Left renal pelvis (tissue), 4 donors: ENCODE results near the gene EXOC4. TPM values are rescaled to one million over a fixed set of nuclear protein-coding genes. Genes with fewer than 3 reads are reported as not detected.
"Not testable (repeated sequence)": the region's sequence is repeated elsewhere in the genome, so short reads cannot be mapped to it uniquely, and the experiment has no call there.

Experiments used
- DNase-seq, 4 donors: peaks; one replicate each; pipeline ENCODE4 v3.0.0-alpha.2; 2013; ENCODE audit warnings: low read depth in 4 of 4, low spot score in 3 of 4
- polyA plus RNA-seq, 4 donors: library from polyadenylated mRNA; unstranded; fragments of 120-200 nt; gene quantifications; one replicate each; pipeline ENCODE4 v1.2.1, GENCODE V29; 2013; ENCODE audit not compliant: insufficient read length in 4 of 4

EXOC4 gene
- polyA plus RNA-seq, 4 donors, result 59.2 to 81.3 (median 72.0) TPM

DNA sequence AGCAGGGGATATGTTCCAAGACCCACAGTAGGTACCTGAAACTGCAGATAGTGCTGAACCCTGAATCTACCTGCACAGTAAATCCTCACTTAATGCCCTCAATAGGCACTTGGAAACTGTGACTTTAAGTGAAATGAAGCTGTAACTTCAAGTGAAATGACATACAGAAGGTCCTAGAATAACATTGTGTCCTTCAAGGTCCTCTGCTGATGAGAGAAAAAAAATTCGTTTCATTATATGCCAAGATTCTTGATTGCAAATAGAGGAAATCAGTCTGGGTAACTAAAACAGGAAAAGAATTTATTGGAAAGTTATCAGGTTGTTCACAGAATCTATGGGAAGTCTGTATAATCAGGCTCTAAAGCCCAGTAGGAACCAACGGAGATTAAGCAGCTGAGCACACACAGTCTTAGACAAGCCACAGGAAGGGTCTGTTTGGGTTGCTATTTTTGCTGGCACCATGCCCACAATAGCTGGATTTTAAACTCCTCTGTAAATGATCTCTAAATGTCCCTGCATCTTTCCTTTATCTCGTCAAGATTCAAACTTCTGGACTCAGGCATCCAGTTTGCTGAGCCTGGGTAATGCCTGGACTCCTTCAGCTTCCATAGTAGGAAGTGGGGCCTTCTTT, 57.5 kb downstream of the EXOC4 start:
- peak in 2 of 4 donors; percentile 12 to 45 for DNase-seq

DNA sequence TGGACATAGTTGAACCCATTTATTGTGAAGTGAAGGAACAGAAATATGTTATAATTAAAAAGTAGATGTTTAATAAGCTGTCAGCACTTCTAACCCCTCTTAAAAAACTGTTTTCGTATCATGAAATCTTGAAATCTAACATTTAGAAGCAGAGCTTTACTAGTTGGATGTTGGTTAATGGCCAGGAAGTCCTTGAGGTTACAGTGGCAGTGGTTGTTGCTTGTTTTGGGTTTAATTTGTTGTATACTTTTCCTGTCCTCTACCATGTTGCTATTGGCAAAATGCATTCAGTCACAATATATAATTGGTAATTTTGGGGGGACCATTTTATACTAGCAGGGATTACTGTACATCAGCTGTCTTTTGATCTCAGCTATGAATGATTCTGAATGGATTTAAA, 60.7 kb downstream of the EXOC4 start:
- no peak for DNase-seq

DNA sequence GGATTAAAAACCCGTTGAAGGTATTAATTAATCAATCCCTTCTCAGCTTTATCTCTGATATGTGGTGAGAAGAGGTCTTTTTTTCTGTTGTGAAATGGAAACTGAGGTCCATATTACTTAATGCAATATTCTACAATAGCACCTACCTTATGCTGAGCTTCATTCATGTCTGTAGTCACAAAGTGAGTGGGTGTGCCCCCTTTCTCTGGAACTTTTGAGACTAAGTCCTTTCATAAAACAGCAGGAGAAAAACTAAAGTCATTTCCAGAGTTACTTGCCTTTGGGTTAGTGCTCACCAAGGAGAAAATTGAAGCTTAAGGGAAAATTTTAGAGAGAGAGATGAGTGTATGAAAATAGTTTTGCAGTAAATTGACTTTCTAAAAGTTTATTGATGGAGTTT, 61.2 kb downstream of the EXOC4 start:
- no peak for DNase-seq

DNA sequence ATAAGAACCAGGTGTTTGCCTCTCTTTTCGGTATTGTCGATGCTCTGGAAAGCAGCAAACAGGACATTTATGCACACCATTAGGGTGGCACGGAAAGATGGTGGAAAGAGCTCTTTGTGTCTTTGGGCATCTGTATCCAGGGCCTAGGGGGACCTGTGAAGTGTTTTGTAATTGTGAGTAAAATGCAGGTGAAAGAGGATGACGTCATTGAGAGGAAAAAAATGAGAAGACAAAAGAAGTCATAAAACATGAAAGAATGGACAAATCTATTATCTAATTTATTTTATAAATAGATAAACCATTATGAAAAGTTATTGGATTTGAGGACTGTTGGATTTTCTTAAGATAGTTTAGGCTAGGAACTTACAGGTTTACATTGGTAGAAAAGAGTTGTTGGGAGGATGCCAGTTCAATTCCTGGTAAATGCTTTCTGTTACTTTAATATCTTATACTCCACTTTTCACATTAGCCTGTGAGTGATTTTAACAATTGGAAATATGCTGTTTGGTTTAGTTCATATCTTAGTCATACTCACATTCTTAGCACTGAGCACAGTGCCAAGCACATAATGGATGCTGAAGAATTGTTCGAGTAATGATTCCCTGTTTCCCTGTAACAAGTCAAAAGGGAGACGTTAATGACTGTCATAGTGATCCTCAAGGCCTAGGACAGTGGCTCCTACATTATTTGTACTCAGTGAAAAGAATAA, 62.6 kb downstream of the EXOC4 start:
- no peak for DNase-seq

DNA sequence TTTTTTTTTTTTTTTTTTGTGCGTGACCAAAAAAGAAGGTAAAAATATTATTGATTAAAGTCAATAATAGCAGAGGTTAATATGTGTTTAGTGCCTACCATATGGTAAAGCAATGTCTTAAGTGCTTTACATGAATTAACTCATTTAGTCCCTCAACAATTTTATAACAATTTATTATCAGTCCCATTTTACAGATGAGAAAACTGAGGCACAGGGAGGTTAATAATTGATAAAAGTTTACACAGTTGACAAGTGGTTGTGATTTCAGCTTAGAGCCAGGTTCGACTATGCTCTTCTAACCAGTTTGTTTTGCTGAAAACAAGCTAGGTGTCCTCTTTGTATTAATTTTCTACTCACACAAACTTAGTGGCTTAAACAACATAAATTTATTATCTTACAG, 67.0 kb downstream of the EXOC4 start:
- DNase-seq, result no peak

DNA sequence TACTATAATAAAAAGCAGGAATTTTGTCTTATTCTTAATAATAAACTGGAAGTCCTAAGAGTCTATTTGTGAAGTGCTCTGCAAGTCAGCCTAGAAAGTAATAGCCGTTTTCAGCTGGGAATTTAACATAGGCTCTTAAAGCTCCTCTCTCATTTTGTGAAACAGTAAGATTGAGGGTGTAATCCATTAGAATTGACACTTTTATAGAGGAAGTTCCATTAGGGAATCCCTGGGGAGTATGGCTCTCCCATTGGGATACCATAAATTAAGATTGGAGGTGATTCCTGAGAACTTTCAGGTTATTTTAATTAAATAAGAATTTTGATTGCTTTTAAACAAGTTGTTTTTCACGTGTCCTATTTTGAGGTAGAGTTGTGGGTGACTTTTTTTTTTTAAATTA, 68.0 kb downstream of the EXOC4 start:
- no peak for DNase-seq

DNA sequence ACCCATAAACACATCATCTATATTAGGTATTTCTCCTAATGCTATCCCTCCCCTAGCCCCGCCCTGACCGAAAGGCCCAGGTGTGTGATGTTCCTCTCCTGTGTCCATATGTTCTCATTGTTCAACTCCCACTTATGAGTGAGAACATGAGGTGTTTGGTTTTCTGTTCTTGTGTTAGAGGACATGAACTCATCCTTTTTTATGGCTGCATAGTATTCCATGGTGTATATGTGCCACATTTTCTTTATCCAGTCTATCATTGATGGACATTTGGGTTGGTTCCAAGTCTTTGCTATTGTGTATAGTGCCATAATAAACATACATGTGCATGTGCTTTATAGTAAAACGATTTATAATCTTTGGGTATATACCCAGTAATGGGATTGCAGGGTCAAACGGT, 68.5 kb downstream of the EXOC4 start:
- DNase-seq, result not testable (repeated sequence)

DNA sequence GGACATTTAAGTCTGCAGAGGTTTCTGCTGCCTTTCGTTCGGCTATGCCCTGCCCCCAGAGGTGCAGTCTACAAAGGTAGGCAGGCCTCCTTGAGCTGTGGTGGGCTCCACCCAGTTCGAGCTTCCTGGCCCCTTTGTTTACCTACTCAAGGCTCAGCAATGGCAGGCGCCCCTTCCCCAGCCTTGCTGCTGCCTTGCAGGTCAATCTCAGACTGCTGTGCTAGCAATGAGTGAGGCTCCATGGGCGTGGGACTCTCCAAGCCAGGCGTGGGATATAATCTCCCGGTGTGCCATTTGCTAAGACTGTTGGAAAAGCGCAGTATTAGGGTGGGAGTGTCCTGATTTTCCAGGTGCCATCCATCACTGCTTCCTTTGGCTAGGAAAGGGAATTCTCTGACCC, 73.9 kb downstream of the EXOC4 start:
- not testable (repeated sequence) for DNase-seq

DNA sequence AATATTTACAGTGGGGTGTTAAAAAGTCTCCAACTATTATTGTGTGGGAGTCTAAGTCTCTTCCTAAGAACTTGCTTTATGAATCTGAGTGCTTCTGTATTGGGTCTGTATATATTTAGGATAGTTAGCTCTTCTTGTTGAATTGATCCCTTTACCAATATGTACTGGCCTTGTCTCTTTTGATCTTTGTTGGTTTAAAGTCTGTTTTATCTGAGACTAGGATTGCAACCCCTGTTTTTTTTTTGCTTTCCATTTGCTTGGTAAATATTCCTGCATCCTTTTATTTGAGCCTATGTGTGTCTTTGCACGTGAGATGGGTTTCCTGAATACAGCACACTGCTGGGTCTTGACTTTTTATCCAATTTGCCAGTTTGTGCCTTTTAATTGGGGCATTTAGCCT, 75.1 kb downstream of the EXOC4 start:
- DNase-seq, result not testable (repeated sequence)

DNA sequence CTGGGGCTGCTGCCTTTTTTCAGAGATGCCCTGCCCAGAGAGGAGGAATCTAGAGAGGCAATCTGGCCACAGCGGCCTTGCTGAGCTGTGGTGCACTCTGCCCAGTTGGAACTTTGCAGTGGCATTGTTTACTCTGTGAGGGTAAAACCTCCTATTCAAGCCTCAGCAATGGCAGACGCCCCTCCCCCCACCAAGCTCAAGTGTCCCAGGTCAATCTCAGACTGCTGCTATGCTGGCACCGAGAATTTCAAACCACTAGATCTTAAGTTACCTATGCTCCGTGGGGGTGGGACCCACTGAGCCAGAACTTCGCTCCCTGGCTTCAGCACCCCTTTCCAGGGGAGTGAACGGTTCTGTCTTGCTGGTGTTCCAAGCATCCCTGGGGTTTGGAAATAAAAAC, 77.2 kb downstream of the EXOC4 start:
- DNase-seq, result peak in 2 of 4 donors; percentile 12 to 18

DNA sequence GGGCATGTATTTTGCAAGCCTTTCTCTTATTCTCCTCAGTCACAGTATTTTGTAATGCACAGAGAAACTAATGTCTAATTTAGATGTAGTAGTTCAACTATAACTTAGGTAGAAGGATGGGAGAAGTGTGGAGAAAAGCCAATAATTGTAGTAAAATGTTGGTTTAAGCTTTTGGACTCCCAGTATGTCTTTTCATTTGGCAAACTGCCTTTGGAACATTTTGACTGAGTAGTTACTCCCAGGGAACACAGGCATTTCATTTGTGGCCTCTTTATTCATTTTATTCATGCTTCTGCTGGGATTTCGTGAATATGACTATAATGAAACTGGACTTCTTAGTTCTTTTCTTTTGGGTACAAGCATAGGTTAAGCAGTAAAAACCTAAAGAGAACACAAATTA, 79.0 kb downstream of the EXOC4 start:
- no peak for DNase-seq

DNA sequence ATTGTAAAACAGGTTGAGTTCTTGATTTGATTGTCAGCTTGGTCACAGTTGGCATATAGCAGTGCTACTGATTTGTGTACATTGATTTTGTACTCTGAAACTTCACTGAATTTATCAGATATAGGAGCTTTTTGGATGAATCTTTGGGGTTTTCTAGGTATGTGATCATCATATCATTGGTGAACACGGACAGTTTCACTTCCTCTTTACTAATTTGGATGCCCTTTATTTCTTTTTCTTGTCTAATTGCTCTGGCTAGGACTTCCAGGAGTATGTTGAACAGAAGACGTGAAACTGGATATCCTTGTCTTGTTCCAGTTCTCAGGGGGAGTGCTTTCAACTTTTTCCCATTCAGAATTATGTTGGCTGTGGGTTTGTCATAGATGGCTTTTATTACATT, 86.9 kb downstream of the EXOC4 start:
- no peak for DNase-seq

DNA sequence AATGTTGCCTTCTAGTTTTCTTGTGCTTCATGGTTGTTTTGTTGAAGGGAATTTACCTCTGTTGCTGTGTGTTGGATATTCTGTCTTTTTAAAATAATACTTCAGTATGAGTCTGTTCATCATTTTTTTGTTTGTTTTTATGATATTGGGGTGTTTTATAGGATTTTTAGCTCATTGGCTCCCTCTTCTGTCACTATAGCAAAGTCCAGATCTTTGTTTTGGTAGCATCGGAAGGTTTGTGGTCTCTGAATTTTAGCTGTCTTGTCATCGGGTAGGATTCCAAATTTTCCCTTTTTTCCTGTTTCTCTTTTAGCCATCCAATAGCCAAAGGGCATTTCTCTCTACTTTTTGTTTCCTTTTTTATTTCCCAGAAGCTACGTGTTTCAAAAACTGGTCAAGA, 91.4 kb downstream of the EXOC4 start:
- DNase-seq, result no peak

DNA sequence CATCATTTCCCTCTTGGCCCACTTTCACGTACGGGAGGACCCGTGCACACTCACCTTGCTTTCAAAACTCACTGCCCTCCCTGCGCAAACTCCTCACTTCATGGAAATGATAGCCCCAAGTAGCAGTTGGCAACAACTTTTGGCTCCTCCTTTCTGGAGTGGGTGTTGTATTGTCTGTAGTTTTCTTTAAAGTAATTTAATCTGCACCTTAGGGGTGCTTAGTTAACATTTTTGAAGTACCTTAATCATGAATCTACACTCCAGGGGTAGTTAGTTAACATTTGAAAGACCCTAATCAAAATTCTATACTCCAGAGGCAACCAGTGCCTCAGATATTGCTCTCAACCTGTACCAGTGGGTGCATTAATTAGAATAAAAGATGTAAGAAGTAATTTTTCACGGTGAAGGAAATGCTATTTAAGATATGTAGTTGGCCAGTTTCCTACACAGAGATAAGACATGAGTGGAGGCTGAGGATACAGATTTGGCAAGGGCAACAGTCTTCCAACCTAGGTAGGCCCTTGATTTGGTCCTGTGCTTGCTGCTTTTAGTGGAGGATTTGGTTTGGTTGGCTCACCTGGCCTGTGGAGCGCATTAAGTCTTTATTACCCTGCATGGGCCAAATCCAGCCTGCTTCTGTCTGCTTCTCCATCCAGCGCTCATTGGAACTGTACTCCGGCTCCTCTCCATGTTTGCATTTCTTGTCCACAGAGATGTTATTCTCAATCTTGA, 93.0 kb downstream of the EXOC4 start:
- DNase-seq, result no peak

DNA sequence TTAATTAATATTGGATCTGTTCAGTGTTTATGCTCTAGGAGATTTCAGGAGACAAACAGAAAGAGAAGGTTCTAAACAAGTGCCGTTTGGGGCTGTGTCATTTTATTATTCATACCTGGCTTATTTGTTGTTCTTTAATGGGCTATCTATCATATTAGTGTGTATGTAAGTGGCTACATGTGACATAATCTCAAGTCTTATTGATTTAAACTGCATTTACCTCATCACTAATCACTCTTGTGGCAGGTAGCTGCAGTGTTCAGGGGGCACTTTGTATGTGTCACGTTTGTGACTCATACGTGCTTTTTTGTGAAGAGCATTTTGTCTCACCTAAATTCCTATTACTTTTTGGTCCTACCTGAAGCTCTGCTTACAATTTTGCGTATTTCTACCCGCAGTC, 95.4 kb downstream of the EXOC4 start:
- no peak for DNase-seq

DNA sequence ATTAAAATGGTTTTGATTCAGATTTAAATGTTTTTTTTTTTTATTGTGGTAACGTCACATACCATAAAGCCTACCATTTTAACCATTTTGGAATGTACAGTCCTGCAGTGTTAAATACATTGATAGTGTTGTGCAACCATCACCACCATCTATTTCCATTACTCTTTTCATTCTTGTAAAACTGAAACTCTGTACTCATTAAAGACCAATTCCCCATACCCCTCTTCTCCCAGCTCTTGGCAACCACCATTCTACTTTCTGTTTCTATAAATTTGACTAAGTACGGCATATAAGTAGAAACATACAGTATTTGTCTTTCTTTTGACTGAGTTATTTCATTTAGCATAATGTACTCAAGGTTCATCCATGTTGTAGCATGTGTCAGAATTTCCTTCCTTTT, 96.2 kb downstream of the EXOC4 start:
- no peak for DNase-seq

DNA sequence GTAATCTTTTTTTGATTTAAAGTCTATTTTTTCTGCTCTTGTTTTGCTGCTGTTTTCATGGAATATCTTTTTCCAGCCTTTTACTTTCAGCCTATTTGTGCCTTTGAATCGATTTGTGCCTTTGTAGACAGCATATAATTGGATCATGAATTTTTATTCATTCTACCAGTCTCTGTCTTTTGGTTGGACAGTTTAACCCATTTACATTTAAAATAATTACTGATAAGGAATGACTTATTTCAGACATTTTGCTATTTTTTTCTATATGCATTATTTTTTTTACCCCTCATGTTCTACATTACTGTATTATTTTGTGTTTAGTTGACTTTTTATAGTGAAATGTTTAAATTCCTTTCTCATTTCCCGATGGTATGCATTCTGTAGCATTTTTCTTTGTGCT, 99.6 kb downstream of the EXOC4 start:
- no peak for DNase-seq

DNA sequence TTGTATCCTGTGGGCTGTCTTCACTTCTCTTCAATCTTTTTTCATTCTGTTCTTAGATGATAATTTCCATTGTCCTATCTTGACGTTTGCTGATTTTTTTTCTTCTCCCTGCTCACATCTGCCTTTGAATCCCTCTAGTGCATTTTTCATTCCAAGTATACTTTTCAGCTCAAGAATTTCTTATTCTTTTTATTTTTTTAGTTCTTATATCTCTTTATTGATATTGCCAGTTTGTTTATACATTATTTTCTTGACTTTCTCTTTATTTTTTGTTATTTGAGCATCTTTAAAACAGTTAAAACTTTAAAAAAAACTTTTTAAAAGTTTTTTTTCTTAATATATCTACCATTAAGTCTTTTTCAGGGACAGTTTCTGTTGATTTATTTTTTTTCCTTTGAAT, 100.9 kb downstream of the EXOC4 start:
- no peak for DNase-seq

DNA sequence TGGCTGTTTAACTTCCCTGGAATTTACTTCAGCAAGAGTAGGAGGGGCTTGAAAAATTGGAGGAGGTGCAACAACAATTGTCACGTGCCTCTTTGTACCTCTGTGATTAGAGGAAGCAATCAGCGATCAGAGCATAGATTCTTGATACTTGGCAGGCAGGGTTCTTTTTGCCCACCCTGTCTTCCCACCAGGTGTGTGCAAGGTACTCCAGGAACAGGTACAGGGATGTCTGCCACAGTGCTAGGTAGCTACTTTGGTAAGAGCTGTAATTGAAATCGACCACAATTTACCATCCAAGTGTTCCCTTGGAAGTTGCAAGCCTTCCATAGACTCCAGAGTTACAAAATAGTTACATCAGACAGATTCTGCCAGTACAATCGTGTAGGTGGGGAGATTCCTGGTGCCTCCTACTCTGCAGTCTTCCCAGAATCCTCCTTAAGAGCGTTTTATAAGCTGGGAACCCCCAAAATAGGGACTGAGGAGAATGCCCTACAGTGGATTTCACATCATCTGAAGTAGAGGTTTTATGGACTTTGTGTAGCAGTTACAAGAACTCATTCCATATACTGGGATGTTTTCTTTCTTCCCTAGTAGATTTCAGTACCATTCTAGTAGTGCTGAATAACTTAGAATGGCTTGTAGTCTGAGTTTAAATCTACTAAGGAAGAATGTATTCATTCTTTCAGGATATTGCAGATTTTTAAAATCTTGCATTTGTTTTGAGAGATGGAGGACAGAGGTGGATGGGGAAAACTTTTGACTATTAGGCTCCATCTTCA, 101.9 kb downstream of the EXOC4 start:
- no peak for DNase-seq

DNA sequence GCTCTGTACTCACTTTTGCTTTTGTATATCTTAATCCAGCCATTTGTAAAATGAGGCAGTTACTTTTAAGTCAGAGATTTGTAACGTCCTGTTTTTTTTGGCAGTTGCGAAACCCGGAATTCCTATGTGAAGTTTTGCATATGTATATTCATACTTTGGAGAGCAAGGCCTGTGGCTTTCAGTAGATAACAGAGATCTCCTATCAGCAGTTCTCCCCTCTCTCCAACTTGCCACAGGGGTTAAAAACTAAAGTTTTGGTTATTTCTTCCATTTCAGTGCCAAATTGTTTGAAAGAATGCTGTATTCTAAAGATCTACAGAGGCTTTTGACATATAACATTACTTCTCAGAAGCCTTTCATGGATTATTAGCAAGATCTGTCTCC, 102.4 kb downstream of the EXOC4 start:
- peak in 1 of 4 donors; percentile 11 for DNase-seq

DNA sequence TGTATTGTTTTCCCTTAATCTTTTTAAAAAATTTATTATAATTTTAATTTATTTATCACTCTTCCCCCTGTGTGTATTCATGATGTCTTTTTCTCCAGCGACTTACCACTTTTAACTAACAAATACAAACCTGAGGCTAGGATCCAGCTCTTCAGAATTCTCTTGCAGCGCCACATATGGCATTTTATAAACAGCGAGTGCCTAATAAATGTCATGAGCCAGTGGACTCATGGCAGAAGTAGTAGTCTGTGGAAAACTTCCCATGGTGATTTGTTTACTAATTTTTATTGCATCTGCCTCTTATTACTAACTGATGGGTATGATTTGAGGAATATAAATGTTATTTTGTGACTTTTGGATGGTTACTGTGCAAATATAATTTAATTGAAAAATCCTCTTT, 102.9 kb downstream of the EXOC4 start:
- DNase-seq, result no peak
